Astrocyte (in vitro differentiated cells and primary cell): ENCODE results near the gene VDR. TPM values are rescaled to one million over a fixed set of nuclear protein-coding genes. Genes with fewer than 3 reads are reported as not detected.

Source experiments
- DNase-seq: peaks from one replicate; pipeline ENCODE4 v3.0.0-alpha.2; 2010; ENCODE audit warnings: low read depth
- FAIRE-seq: peaks from 2 replicates; lab custom pipeline; 2011; peaks lifted over from hg19 to GRCh38; lab: Jason Lieb, UNC
- H2AFZ ChIP-seq: 2 replicates; pipeline ENCODE4 v1.6.0; 2012; ENCODE audit warnings: low read depth, low read length, inconsistent platforms
- H3K27ac ChIP-seq: 2 replicates; pipeline ENCODE4 v1.5.1; 2011; ENCODE audit warnings: low read depth, low read length, inconsistent platforms
- H3K27me3 ChIP-seq: 2 replicates; pipeline ENCODE4 v1.6.0; 2011; ENCODE audit warnings: low read length, inconsistent platforms; ENCODE audit not compliant: insufficient read depth
- H3K36me3 ChIP-seq: 2 replicates; pipeline ENCODE4 v1.5.1; 2011; ENCODE audit warnings: low read length, inconsistent platforms; ENCODE audit not compliant: insufficient read depth
- H3K4me1 ChIP-seq: 2 replicates; pipeline ENCODE4 v1.5.1; 2011; ENCODE audit warnings: low read length, inconsistent platforms; ENCODE audit not compliant: insufficient read depth
- H3K4me2 ChIP-seq: 2 replicates; pipeline ENCODE4 v1.6.0; 2012; ENCODE audit warnings: low read length, inconsistent platforms
- H3K4me3 ChIP-seq: 2 replicates; pipeline ENCODE4 v1.5.1; 2011; ENCODE audit warnings: low read depth, mild to moderate bottlenecking, low read length, inconsistent platforms; ENCODE audit not compliant: insufficient read depth
- H3K79me2 ChIP-seq: 2 replicates; pipeline ENCODE4 v1.6.0; 2012; ENCODE audit warnings: mild to moderate bottlenecking, low read length, inconsistent platforms; ENCODE audit not compliant: insufficient read depth
- H3K9ac ChIP-seq: 2 replicates; pipeline ENCODE4 v1.6.0; 2012; ENCODE audit warnings: mild to moderate bottlenecking, low read length, inconsistent platforms
- H3K9me3 ChIP-seq: 2 replicates; pipeline ENCODE4 v1.5.1; 2012; ENCODE audit warnings: low read depth, mild to moderate bottlenecking, low read length, inconsistent platforms; ENCODE audit not compliant: insufficient read depth
- H4K20me1 ChIP-seq: 2 replicates; pipeline ENCODE4 v1.6.0; 2012; ENCODE audit warnings: low read length, inconsistent platforms; ENCODE audit not compliant: insufficient read depth
- H3K27ac Mint-ChIP-seq: one replicate; pipeline ENCODE4 v1.8.0; 2021; ENCODE audit warnings: mild to moderate bottlenecking, mixed read lengths; ENCODE audit not compliant: unreplicated experiment
- H3K27me3 Mint-ChIP-seq: one replicate; pipeline ENCODE4 v1.8.0; 2021; ENCODE audit warnings: low read depth, mixed read lengths; ENCODE audit not compliant: unreplicated experiment
- H3K36me3 Mint-ChIP-seq: one replicate; pipeline ENCODE4 v1.8.0; 2021; ENCODE audit warnings: low read depth, mixed read lengths; ENCODE audit not compliant: unreplicated experiment
- H3K4me1 Mint-ChIP-seq: one replicate; pipeline ENCODE4 v1.8.0; 2021; ENCODE audit warnings: low read depth, mixed read lengths; ENCODE audit not compliant: unreplicated experiment
- H3K4me3 Mint-ChIP-seq: one replicate; pipeline ENCODE4 v1.8.0; 2021; ENCODE audit warnings: mild to moderate bottlenecking, moderate library complexity, mixed read lengths; ENCODE audit not compliant: unreplicated experiment
- H3K9me3 Mint-ChIP-seq: one replicate; pipeline ENCODE4 v1.8.0; 2021; ENCODE audit warnings: mild to moderate bottlenecking, mixed read lengths; ENCODE audit not compliant: unreplicated experiment
- CTCF ChIP-seq: IDR thresholded peaks from 2 replicates; pipeline ENCODE4 v1.5.1; 2011; ENCODE audit warnings: low read depth, mild to moderate bottlenecking, inconsistent platforms, low read length, moderate library complexity; ENCODE audit not compliant: insufficient read depth
- EZH2 ChIP-seq: IDR thresholded peaks from 2 replicates; pipeline ENCODE4 v1.6.1; 2012; ENCODE audit warnings: mild to moderate bottlenecking, low read length, inconsistent platforms; ENCODE audit not compliant: insufficient read depth
- total RNA-seq: library from RNA; stranded (reverse); gene quantifications from 2 replicates; pipeline ENCODE4 v1.2.1, GENCODE V29; 2021

The VDR gene
- total RNA-seq, 1 donor from 2014 or later: 6.6 TPM

- Histone ChIP-seq H3K9me3 (no peaks in the 10 kb centered on the region), H3K79me2 (no peaks in the 10 kb centered on the region), H3K27me3 (no peaks in the 10 kb centered on the region), H4K20me1 (no peaks in the 10 kb centered on the region), H2AFZ (no peak overlapping the region), H3K4me1 (peaks cover 5% of the 10 kb centered on the region), H3K27ac (no peak overlapping the region), H3K4me3 (no peak overlapping the region), H3K9ac (no peak overlapping the region), H3K36me3 (no peaks in the 10 kb centered on the region), H3K4me2 (no peak overlapping the region)
- Mint-ChIP-seq H3K27ac (no peak overlapping the region), H3K4me3 (no peak overlapping the region), H3K9me3 (no peaks in the 10 kb centered on the region), H3K4me1 (peaks cover 13% of the 10 kb centered on the region), H3K36me3 (peaks cover 3% of the 10 kb centered on the region), H3K27me3 (no peaks in the 10 kb centered on the region)
- FAIRE-seq (no peak), DNase-seq (no peak)
- TF ChIP-seq CTCF (no peak), EZH2 (no peak)
Observed at GRCh38 chr12:47833591-47834012, 71.2 kb downstream of the VDR start.

- peaks cover 8% of the 10 kb centered on the region for H3K4me1 ChIP-seq
- no peak overlapping the region for H3K4me2 ChIP-seq
- Mint-ChIP-seq H3K4me3 (no peak overlapping the region), H3K4me1 (peaks cover 18% of the 10 kb centered on the region), H3K27ac (no peak overlapping the region), H3K9me3 (no peaks in the 10 kb centered on the region), H3K27me3 (no peaks in the 10 kb centered on the region), H3K36me3 (peaks cover 3% of the 10 kb centered on the region)
- H3K36me3 ChIP-seq: no peaks in the 10 kb centered on the region
- no peak overlapping the region for H3K9ac ChIP-seq
- no peak for TF ChIP-seq EZH2
- TF ChIP-seq CTCF: no peak
- H2AFZ ChIP-seq: no peak overlapping the region
- H3K9me3 ChIP-seq: no peaks in the 10 kb centered on the region
- no peaks in the 10 kb centered on the region for H3K79me2 ChIP-seq
- H3K27me3 ChIP-seq: no peaks in the 10 kb centered on the region
- H4K20me1 ChIP-seq: no peaks in the 10 kb centered on the region
- DNase-seq: no peak
- no peak overlapping the region for H3K4me3 ChIP-seq
- no peak for FAIRE-seq
- H3K27ac ChIP-seq: no peak overlapping the region
Observed at GRCh38 chr12:47832263-47832933, 72.4 kb downstream of the VDR start.

- Histone ChIP-seq H3K9me3 (no peaks in the 10 kb centered on the region), H3K36me3 (no peaks in the 10 kb centered on the region), H4K20me1 (no peaks in the 10 kb centered on the region), H3K4me3 (no peak overlapping the region), H2AFZ (no peak overlapping the region), H3K27me3 (no peaks in the 10 kb centered on the region), H3K4me1 (peaks cover 8% of the 10 kb centered on the region), H3K9ac (no peak overlapping the region), H3K4me2 (no peak overlapping the region), H3K27ac (no peak overlapping the region), H3K79me2 (no peaks in the 10 kb centered on the region)
- H3K9me3 Mint-ChIP-seq: no peaks in the 10 kb centered on the region
- H3K27me3 Mint-ChIP-seq: no peaks in the 10 kb centered on the region
- no peak for DNase-seq
- H3K4me3 Mint-ChIP-seq: no peak overlapping the region
- TF ChIP-seq CTCF (no peak), EZH2 (no peak)
- no peak for FAIRE-seq
- peaks cover 15% of the 10 kb centered on the region for H3K4me1 Mint-ChIP-seq
- no peak overlapping the region for H3K27ac Mint-ChIP-seq
- no peaks in the 10 kb centered on the region for H3K36me3 Mint-ChIP-seq
Observed at GRCh38 chr12:47829584-47829983, 75.2 kb downstream of the VDR start.
